NCI-H1694 (cell line): Measurements from ENCODE around the gene PARP11.
"Not testable (repeated sequence)": the region's sequence is repeated elsewhere in the genome, so short reads cannot be mapped to it uniquely, and the experiment has no call there.

Experiments
- DNase-seq: peaks from one replicate; lab custom pipeline; 2025; lab: John Stamatoyannopoulos, UW

Gene PARP11

DNA sequence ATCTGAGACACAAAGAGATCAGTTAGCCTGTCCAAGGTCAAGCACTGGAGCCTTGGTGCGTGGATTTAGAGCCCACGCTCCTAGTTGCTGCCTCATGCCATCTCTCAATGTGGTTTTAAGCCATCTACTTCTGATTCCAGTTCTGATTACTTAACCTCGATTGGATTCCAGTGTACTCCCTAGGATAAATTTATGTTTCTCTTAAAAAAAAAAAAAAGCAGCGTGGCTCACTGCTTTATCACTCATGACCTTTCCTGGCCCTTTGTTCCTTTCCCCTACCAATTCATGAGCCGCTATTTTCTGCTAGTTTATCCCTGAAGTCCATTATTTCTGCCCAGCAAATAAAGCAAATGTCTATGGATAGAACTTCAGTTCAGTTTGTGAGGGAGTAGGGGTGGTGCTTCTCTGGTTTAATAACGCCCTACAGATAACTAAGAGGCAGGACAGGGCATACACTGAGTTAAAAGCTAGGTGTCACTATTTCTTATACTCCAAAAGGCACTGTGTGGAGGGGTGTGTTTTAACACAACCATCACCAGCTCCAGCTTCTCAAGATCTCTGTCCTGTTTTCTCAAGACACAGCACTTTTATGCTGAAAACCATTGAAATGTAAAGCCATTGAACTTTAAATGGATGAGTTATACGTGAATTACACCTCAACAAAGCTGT, 9.8 kb upstream of the PARP11 start:
- no peak for DNase-seq

GRCh38 chr12:3882406-3882805, 9.2 kb upstream of the PARP11 start:
- no peak for DNase-seq

- DNase-seq = no peak
Measured at GRCh38 chr12:3881281-3881950, 8.2 kb upstream of the PARP11 start.

GRCh38 chr12:3879846-3880245, 6.6 kb upstream of the PARP11 start:
- no peak for DNase-seq

DNA sequence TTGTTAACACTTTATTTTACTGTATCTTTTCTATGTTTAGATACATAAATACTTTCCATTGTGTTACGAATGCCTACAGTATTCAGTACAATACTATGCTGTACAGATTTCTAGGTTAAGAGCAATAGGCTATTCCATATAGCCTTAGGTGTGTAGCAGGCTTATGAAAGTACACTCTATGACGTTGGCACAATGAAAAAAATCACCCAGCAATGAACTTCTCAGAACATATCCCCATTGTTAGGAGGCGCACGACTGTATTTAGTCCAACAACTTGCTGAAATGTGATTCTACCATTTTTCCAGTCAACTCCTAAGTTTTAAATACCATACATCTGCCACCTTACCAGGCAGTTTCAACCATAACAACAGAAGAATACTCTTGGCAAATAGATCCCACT, 1.8 kb downstream of the PARP11 start:
- DNase-seq = no peak

DNA sequence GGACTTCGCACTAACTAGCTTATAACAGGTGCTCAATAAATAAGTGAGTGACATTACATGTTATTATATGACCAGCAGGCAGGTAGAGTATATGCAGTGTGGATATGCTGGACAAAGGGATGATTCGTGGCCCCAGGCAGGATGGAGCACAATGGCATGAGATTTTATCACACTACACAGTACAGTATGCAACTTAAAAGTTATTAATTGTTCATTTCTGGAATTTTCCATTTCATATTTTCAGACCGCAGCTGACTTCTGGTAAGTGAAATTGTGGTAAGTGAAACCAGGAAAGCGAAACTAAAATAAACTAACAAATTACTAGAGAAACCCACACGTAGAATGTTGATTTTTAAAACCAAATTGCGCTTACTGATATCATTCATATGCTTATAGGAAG, 3.3 kb downstream of the PARP11 start:
- DNase-seq = no peak

DNA sequence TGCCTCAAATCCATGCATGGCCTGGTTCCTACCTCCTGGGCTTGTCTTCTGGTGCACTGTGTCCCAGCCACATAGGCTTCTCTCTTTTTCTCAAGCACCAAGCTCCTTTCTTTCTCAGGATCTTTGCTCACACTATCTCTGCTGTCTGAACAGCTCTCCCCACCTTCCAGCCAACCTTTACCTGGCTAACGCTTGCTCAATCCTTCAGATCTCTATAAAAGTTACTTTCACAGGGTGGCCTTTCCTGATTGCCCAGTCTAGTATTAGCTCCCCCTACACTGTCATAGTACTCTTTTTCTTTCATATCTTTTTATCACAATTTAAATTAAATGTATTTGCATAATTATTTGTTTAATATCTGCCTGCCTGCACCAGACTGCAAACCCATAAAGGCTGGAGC, 3.8 kb downstream of the PARP11 start:
- no peak for DNase-seq

GRCh38 chr12:3863756-3864155, 9.4 kb downstream of the PARP11 start:
- DNase-seq = no peak

GRCh38 chr12:3842517-3842916, 30.7 kb downstream of the PARP11 start:
- no peak for DNase-seq

DNA sequence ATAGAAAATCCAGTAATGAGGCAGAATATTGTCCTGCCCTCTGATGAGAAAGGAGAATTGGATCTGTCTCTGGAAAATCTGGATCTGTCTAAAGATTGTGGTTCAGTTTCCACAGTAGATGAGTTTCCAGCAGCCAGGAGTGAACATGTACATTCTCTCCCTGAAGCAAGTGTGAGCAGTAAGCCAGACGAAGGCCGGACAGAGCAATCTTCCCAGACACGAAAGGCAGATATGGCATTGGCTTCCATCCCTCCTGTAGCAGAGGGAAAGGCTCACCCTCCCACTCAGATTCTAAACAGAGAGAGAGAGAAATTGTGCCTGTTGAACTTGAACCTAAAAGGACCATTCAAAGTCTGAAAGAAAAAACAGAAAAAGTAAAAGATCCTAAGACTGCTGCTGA, 31.4 kb downstream of the PARP11 start:
- DNase-seq = no peak

DNA sequence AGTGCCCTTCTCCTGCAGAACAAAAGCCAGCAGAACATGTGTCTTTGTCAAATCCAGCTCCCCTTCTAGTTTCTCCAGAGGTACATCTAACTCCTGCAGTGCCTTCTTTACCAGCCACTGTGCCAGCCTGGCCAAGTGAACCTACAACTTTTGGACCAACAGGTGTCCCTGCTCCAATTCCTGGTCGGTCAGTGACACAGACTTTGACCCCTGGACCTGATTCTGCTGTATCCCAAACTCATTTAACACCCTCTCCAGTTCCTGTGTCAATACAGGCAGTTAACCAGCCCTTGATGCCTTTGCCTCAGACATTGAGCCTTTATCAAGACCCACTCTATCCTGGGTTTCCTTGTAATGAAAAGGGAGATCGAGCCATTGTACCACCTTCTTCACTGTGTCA, 32.4 kb downstream of the PARP11 start:
- not testable (repeated sequence) for DNase-seq

DNA sequence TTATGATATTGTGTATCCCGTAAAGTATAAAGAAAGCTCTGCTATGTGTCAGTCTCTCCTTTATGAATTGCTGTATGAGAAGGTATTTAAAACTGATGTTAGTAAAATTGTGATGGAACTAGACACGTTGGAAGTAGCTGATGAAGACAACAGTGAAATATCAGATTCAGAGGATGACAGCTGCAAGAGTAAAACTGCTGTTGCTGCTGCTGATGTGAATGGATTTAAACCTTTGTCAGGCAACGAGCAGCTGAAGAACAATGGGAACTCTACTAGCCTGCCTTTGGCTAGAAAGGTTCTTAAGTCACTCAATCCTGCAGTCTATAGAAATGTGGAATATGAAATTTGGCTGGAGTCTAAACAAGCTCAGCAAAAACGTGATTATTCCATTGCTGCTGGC, 33.5 kb downstream of the PARP11 start:
- not testable (repeated sequence) for DNase-seq

DNA sequence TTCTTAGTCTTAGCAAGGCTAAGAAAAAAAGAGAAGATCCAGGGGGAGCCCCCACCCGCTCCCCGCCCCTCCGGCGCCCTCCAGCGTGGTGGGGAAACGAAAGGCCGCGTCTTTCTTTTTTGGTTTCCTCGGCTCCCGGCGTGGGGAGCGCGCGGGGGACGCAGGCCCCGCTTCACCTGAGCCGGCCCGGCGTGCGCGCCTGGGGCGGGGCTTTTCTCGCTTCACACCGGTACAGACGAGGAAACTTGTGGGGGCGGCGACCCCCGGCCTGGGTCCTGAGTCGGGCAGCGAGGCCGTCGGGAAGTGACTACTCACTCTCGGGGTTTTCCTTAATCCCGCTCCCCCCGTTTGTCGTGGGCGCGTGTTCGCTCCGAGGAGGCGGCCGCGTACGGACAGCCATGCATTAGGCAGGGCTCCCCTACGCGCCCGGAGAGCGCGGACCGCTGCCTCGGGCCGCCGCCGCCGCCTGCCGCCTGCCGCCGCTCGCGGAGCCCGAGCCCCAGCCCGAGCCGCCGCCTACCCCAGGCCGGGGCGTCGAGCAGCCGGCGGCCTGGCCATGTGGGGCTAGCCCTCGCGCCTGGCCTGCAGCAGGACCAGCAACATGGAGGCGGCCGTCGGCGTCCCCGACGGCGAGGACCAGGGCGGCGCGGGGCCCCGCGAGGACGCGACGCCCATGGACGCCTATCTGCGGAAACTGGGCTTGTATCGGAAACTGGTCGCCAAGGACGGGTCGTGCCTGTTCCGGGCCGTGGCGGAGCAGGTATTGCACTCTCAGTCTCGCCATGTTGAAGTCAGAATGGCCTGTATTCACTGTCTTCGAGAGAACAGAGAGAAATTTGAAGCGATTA, 34.3 kb downstream of the PARP11 start:
- DNase-seq = not testable (repeated sequence)

- no peak for DNase-seq
Measured at GRCh38 chr12:3838076-3838475, 35.1 kb downstream of the PARP11 start.

DNA sequence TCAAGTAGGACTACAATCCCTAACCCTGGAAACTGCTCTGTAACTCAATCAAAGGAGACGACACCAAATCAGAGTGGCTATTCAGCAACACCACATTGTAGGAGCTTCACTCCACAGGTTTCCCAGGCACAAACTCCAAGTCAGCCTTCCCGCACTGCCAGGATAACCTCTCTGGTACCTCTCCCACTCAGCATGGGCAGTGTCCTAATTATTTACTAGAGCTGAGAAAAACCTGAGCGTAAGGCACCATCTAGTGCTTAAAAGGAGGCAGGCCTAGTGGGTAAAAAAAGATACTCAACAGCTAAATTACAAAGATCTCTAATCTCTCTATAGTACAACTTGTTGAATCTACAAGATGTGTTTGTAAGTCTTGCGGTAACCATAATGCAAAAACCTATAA, 36.1 kb downstream of the PARP11 start:
- DNase-seq = no peak

GRCh38 chr12:3836641-3837040, 36.6 kb downstream of the PARP11 start:
- DNase-seq = no peak

DNA sequence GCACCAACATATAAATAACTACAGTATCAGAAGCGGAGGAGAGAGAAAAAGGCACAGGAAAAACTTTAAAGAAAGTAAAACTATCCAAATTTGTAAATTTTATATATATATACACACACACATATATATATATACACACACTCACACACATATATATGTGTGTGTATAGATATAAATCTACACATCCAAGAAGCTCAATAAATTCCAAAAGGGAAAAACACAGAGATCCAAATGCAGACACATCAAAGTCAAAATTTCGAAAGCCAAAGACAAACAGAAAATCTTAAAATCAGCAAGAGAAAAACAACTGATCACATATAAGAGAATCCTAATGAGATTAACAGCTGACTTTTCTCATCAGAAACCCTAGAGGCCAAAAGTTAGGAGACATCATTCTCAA, 37.3 kb downstream of the PARP11 start:
- no peak for DNase-seq

DNA sequence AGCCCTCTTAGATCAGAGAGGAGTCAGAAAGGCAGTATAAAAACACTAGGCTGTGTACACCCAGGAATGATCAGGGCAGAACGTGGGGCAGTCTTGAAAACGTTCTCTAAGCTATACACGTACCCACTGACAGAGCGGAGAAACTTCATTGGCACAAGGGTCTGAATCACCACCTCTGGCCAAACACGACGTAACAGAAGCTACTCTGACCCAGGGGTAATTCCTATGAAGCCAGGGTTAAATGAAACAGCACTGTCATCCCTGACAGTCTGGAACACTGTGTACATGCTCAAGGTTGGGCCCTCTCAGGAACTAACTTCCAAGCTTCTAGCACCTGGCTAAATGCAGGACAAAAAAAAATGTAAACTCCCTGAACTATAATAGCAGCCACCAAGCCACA, 38.4 kb downstream of the PARP11 start:
- no peak for DNase-seq

DNA sequence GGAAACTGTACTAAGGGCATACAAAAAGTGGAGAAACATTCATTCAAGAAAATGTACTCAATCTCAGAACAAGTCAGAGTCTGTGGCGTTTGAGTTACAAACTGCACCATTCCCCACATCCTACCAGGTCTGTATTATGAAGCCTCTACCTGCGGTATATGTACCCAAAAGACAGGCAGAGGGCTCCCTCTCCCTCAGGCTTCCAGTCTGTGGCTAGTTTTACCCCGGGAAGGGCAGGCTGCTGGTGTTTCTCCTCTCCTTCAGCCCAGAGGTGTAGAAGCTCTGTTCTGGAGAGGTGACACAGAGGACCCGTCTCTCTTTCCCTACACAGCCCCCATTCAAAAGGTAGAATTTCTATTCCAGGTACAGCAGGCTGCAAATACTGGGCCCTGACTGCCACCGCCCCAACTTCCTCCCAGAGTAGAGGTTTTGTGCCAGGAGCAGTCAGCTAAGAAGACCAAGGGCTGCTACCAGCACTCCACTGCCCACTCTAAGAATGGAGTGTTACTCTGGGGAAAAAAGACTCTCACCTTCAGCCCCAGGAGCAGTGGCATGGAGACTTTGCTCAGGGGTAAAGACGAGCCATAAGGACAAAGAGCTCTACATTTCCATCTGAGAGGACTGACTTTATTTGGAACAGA, 39.4 kb downstream of the PARP11 start:
- DNase-seq = no peak

- DNase-seq = no peak
Measured at GRCh38 chr12:3832738-3833137, 40.5 kb downstream of the PARP11 start.

DNA sequence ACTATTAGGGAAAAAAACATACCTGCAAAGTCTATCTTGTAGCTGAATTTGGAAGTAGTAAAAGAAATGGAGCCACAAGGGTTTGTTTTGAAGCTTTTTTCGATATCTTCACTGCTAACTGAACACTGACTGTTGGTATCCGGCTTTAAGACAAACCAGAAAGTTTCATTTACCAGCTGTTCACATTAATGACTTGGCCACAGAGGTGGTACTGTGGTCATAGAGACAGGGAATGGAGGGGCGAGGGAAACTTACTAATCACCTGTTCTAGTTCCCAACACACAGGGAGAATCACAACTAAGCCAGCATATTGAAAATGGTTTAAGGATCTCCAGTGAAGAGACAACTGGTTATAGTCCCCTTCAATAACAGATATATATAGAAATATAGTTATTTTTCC, 44.3 kb downstream of the PARP11 start:
- DNase-seq = no peak

DNA sequence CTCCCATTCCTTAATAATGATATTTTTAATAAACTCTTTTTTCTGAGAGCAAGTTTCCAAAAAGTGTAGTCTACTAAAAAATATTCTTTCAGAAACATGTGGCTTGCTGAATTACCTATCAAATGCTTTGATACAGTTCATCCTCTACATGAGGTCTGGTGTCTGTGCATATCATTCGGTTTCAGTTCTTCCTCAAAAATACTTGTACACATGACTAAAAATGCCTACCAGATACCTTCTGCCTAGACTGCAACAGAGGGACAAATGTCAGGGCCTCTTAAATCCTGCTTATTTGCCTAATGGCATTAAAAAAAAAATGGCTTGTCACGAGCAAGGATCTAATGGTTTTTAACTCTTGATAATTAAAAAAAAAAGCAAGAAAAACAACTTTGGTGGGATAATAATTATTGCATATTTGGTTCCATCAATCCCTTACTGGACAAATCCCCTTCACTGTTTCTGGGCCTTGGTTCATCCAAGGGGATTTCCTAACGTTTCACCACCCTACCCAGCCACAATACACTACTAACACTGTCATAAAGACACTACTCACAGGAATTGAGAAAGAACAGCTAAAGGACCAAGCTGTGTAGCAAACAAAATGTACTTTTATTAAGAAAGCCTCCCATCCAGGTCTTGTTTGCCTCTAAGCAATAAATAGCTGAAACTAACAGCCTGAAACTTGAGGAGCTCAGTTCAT, 45.7 kb downstream of the PARP11 start:
- no peak for DNase-seq
